Hepatocyte (in vitro differentiated cells): Measurements from ENCODE around the gene MSLN. TPM values are rescaled to one million over a fixed set of nuclear protein-coding genes. Genes with fewer than 3 reads are reported as not detected.

Source experiments
- DNase-seq: peaks from one replicate; pipeline ENCODE4 v3.0.0-alpha.2; 2016; ENCODE audit warnings: low spot score
- H2AFZ ChIP-seq: fragments of 200-600 bp; sonication (generic); 2 replicates; pipeline ENCODE4 v1.6.0; 2016; ENCODE audit warnings: antibody characterized with exemption, mild to moderate bottlenecking
- H3K27ac ChIP-seq: fragments of 200-600 bp; sonication (generic); 2 replicates; pipeline ENCODE4 v1.5.1; 2016; ENCODE audit warnings: mild to moderate bottlenecking
- H3K27me3 ChIP-seq: fragments of 200-600 bp; sonication (generic); 2 replicates; pipeline ENCODE4 v1.6.1; 2016
- H3K36me3 ChIP-seq: fragments of 200-600 bp; sonication (generic); replicated peaks from 2 replicates; pipeline ENCODE4 v1.5.1; 2016; ENCODE audit warnings: low read depth; ENCODE audit not compliant: insufficient read depth
- H3K4me1 ChIP-seq: fragments of 200-600 bp; sonication (generic); 2 replicates; pipeline ENCODE4 v1.5.1; 2016; ENCODE audit warnings: mild to moderate bottlenecking, moderate library complexity; ENCODE audit not compliant: insufficient read depth
- H3K4me2 ChIP-seq: fragments of 200-600 bp; sonication (generic); 2 replicates; pipeline ENCODE4 v1.6.0; 2016
- H3K4me3 ChIP-seq: fragments of 200-600 bp; sonication (generic); 2 replicates; pipeline ENCODE4 v1.5.1; 2016; ENCODE audit warnings: mild to moderate bottlenecking
- H3K79me2 ChIP-seq: fragments of 200-600 bp; sonication (generic); 2 replicates; pipeline ENCODE4 v1.6.0; 2017; ENCODE audit warnings: mild to moderate bottlenecking
- H3K9me2 ChIP-seq: fragments of 200-600 bp; sonication (generic); replicated peaks from 2 replicates; pipeline ENCODE4 v1.6.0; 2017; ENCODE audit warnings: mild to moderate bottlenecking; ENCODE audit not compliant: insufficient read depth
- H3K9me3 ChIP-seq: fragments of 200-600 bp; sonication (generic); 2 replicates; pipeline ENCODE4 v1.5.1; 2016; ENCODE audit warnings: low read depth, mild to moderate bottlenecking
- H4K20me1 ChIP-seq: fragments of 200-600 bp; sonication (generic); 2 replicates; pipeline ENCODE4 v1.6.0; 2016; ENCODE audit warnings: mild to moderate bottlenecking; ENCODE audit not compliant: insufficient read depth, poor library complexity, severe bottlenecking
- EZH2 ChIP-seq: fragments of 200-600 bp; sonication (generic); IDR thresholded peaks from 2 replicates; pipeline ENCODE4 v1.6.1; 2016; ENCODE audit warnings: antibody characterized with exemption, mild to moderate bottlenecking, borderline replicate concordance
- EZH2phosphoT487 ChIP-seq: fragments of 200-600 bp; sonication (generic); IDR thresholded peaks from one replicate; pipeline ENCODE4 v1.6.1; 2018; ENCODE audit warnings: antibody characterized with exemption, mild to moderate bottlenecking, low read depth, moderate library complexity; ENCODE audit not compliant: unreplicated experiment, severe bottlenecking
- WGBS: methylation state at CpG from one replicate; pipeline ENCODE4 v1.1.6; 2016; ENCODE audit warnings: low lambda C conversion rate; ENCODE audit errors: missing lambda C conversion rate; 5-methylcytosine and 5-hydroxymethylcytosine counted together
- polyA plus RNA-seq: library from polyadenylated mRNA; unstranded; fragments of >200 nt; fragmentation: Nextera tagmentation; extraction: Ambion mirVana; gene quantifications from 2 replicates; pipeline ENCODE4 v1.2.1, GENCODE V29; 2016
- total RNA-seq: library from RNA; depleted of rRNA; stranded (reverse); fragments of >200 nt; gene quantifications from 2 replicates; pipeline ENCODE4 v1.2.3, GENCODE V29; 2014
- TF ChIP-seq, protein P1 (sequence below): fragments of 200-600 bp; sonication (generic); IDR thresholded peaks from 2 replicates; pipeline ENCODE4 v1.5.1; 2016; ENCODE audit warnings: antibody characterized with exemption, mild to moderate bottlenecking; ENCODE audit not compliant: poor library complexity

Gene MSLN
- total and polyA plus RNA-seq, 2 experiments from 2014 or later, result 2.4 to 8.0 TPM

DNA sequence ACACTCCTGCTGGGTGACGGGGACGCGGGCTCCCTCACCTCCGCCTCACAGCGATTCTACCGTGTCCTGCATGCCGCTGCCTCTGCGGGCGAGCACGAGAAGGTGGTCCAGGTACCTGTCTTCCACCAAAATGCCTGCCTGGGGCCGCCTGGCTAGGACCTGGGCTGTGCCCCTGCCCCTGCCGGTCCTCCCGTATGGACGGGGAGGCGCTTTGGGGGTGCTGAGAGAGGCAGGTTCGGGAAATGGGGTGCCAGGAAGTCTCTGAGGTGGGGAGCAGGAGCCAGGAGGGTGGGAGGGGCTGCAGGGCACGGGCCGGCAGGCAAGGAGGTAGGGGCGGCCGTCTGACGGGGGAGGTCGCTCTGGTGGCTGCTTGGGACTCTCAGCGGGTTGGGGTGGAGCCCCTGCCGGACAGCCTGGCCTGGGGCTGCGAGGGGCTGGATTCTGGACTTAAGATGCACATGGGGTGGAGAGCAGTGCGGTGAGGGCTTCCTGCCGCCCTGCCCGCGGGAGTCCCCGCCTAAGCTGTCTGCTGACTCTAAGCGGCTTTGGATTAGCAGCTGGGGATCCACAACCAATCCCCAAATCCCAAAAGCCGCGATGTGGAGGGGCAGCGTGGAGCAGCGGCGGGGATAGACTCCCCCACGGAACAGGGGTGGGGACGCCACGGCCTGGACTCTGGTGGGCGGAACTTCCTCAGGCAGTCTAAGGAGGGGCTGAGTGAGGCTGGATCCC, 33.7 kb downstream of the MSLN start:
- 94% methylated on average over 39 of the region's 40 CpGs for WGBS
- H3K4me3 ChIP-seq, result no peak overlapping the region
- TF ChIP-seq EZH2 (no peak), EZH2phosphoT487 (no peak)
- TF ChIP-seq, protein P1, sequence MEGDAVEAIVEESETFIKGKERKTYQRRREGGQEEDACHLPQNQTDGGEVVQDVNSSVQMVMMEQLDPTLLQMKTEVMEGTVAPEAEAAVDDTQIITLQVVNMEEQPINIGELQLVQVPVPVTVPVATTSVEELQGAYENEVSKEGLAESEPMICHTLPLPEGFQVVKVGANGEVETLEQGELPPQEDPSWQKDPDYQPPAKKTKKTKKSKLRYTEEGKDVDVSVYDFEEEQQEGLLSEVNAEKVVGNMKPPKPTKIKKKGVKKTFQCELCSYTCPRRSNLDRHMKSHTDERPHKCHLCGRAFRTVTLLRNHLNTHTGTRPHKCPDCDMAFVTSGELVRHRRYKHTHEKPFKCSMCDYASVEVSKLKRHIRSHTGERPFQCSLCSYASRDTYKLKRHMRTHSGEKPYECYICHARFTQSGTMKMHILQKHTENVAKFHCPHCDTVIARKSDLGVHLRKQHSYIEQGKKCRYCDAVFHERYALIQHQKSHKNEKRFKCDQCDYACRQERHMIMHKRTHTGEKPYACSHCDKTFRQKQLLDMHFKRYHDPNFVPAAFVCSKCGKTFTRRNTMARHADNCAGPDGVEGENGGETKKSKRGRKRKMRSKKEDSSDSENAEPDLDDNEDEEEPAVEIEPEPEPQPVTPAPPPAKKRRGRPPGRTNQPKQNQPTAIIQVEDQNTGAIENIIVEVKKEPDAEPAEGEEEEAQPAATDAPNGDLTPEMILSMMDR, result no peak
- no peak for DNase-seq
- H2AFZ ChIP-seq, result no peak overlapping the region
- no peaks in the 10 kb centered on the region for H4K20me1 ChIP-seq
- no peaks in the 10 kb centered on the region for H3K4me1 ChIP-seq
- no peaks in the 10 kb centered on the region for H3K9me3 ChIP-seq
- peaks cover 2% of the 10 kb centered on the region for H3K79me2 ChIP-seq
- no peaks in the 10 kb centered on the region for H3K9me2 ChIP-seq
- peaks cover 4% of the 10 kb centered on the region for H3K27me3 ChIP-seq
- H3K4me2 ChIP-seq, result no peak overlapping the region
- H3K27ac ChIP-seq, result no peak overlapping the region
- no peaks in the 10 kb centered on the region for H3K36me3 ChIP-seq

DNA sequence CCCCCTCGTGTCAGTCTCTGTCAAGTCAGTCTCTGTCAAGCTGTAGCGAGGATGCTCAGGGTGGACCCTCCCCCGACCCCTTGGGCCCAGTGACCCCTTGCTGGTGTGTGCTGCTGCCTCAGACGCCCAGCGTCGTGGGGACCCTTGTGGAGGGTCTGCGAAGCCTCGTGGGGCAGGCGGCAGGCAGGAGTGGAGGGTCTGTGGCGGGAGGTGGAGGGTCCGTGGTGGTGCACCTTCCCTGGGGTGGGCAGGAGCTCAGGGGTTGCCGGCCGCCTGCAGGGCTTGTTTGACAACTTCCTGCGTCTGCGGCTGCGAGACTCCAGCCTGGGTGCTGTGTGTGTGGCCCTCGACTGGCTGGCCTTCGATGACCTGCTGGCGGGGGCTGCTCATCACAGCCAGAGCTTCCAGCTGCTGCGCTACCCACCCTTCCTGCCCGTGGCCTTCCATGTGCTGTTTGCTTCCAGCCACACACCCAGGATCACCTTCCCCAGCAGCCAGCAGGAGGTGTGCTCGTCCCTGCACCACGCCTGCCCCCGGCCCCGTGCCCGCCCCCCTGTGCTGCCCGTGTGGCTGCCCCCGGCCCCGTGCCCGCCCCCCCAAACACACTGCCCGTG, 34.4 kb downstream of the MSLN start:
- no peak for DNase-seq
- H3K79me2 ChIP-seq, result no peaks in the 10 kb centered on the region
- no peaks in the 10 kb centered on the region for H3K9me2 ChIP-seq
- WGBS, result 87% methylated on average over 22 of the region's 31 CpGs
- H2AFZ ChIP-seq, result no peak overlapping the region
- no peak overlapping the region for H3K4me2 ChIP-seq
- no peaks in the 10 kb centered on the region for H3K36me3 ChIP-seq
- H3K4me1 ChIP-seq, result no peaks in the 10 kb centered on the region
- no peaks in the 10 kb centered on the region for H3K9me3 ChIP-seq
- peaks cover 10% of the 10 kb centered on the region for H3K27me3 ChIP-seq
- H4K20me1 ChIP-seq, result no peaks in the 10 kb centered on the region
- H3K27ac ChIP-seq, result no peak overlapping the region
- TF ChIP-seq, protein P1, result no peak
- TF ChIP-seq EZH2, result no peak
- no peak for TF ChIP-seq EZH2phosphoT487
- no peak overlapping the region for H3K4me3 ChIP-seq

DNA sequence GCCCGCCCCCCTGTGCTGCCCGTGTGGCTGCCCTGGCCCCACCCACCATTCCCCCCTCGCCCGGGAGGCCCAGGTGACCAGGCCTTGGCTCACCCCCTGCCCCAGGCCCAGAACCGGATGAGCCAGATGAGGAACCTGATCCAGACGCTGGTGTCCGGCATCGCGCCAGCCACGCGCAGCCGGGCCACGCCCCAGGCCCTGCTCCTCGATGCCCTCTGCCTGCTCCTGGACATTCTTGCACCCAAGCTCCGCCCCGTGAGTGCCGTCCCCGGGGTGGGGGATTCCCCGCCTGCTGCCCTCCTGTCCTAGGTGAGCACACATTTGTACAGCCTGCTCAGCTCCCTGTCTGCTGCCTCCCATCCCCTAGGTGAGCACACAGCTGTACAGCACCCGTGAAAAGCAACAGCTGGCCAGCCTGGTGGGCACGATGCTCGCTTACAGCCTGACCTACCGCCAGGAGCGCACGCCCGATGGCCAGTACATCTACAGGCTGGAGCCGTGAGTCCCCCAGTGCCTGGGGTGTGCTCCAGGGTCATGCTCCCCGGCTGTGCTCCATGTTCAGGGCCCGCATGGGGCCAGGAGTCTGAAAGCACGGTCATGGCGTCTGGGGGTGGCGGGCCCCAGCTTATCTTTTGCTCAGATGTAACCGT, 35.2 kb downstream of the MSLN start:
- Histone ChIP-seq H3K27ac (no peak overlapping the region), H3K4me1 (peaks cover 4% of the 10 kb centered on the region), H3K9me2 (no peaks in the 10 kb centered on the region), H3K4me2 (no peak overlapping the region), H3K36me3 (no peaks in the 10 kb centered on the region), H3K27me3 (peaks cover 16% of the 10 kb centered on the region), H3K79me2 (no peaks in the 10 kb centered on the region), H3K9me3 (no peaks in the 10 kb centered on the region), H3K4me3 (no peak overlapping the region), H2AFZ (no peak overlapping the region), H4K20me1 (no peaks in the 10 kb centered on the region)
- DNase-seq, result no peak
- WGBS, result 93% methylated on average over 29 of the region's 33 CpGs
- TF ChIP-seq EZH2 (no peak), EZH2phosphoT487 (no peak)
- TF ChIP-seq, protein P1, result no peak
